ENCODE measurements around the gene RERE. TPM values are rescaled to one million over a fixed set of nuclear protein-coding genes. Genes with fewer than 3 reads are reported as not detected.
"Not testable (repeated sequence)": the region's sequence is repeated elsewhere in the genome, so short reads cannot be mapped to it uniquely, and the experiment has no call there.

The RERE gene
- polyA plus RNA-seq, 3 donors: 118 to 137 (median 129) TPM

DNA sequence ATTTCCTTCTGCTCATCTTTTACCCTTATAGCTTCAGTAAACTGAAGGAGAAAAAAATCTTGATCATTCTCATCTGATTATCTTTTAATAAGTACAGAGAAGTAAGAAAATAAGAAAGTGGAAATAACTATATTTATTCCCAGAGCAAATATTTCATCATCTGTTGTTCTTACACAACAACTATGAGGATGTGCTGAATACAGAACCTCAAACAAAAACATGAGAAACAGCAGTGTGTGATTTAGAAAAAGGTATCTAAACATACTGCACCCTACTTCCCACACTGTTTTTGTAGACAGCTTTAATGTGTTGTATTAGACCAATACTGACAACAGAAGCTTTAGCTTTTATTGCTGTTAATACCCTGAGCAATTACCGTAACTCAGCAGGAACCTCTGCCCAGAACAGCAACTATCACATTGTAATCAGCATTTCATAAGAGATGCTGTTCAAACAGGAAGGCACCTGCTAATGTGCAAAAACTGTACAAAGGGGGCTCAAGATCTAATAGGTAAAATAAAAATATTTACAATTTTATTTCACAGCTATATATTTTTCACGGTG, 195.6 kb downstream of the RERE start:
- not testable (repeated sequence) for DNase-seq (ENCODE audit: low read depth in 3 of 3, low spot score in 2 of 3)

DNA sequence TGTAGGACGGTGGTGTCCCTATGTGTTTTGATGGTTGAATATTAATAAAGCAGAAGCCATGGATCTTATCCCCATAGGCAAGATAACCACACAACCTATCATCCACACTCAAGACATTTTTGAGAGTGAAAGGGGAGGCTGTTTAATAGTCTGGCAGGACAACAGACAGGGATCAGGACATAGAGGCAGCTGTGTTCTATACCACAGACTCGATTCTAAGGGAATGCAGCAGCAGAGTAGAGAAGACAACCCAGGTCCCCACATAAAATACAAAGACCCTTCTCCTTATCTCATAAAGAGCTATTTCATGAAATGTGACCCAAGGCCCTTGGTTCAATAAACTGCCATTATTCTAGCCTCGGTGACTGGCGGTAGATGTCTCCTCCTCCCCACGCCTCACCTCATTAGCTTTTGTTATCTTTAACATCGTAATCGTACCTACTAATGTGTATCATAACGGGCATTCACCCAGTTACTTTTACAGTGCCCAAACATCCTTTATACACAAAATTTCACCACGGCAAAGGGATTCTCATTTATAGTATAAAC, 196.3 kb downstream of the RERE start:
- not testable (repeated sequence) for DNase-seq (ENCODE audit: low read depth in 3 of 3, low spot score in 2 of 3)

DNA sequence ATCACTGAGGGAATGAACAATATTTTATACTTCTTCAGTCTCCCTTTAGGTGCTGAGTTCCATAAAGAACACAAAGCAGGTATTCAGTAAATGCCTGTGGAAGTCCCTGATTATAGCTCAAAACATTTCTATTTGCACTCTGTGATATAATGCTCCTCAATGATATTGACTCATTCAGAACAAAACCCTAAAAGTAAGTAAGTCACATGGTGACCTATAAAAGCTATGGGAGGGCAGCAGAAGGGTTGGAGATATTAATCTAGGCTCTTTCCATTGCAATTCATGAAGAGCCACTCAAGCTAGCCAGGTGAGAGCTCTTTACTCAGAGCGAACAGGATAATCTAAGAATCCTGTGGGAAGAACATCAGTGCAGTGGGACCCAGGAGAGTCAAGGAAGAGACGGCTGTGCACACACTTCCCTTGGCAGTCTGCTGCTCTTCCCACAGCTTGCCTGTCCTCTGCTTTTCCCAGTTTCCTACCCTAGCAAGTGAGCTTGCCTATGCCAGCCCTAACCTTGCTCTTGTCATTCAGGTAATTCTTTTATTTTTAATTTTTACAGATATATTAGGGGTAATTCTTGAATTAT, 197.4 kb downstream of the RERE start:
- not testable (repeated sequence) for DNase-seq (ENCODE audit: low read depth in 3 of 3, low spot score in 2 of 3)

DNA sequence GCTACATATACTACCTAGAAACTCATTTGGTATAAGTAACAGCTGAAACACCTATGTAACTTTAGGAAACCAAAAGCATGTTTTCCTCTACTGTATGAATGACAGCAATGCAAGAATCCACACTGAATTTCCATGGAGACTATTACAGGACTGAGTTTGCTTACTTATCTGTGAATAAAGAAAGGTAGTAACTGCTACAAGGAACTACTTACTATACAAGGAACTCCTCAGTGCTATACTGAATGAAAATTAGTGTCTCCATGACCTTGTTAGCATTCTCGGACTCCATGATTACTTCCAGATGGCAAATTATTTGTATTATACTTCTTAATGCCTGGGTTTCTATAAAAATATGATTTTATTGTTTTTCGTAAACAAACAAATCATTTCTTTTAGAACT, 198.0 kb downstream of the RERE start:
- not testable (repeated sequence) for DNase-seq (ENCODE audit: low read depth in 3 of 3, low spot score in 2 of 3)

DNA sequence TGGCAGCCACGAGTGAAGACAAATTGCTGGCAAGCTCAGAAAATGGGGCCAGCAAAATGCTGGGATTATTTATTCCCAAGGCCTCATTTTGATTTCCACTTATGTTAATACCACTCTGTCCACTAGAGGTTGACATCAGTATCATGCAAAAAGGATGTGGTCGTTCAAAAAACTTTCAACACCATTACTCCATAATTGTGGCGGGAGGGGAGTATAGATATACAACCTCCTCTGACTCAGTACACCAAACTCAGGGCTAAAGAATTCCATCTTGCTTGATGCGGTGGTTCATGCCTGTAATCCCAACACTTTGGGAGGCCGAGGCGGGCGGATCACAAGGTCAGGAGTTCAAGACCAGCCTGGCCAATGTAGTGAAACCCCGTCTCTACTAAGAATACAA, 200.6 kb downstream of the RERE start:
- not testable (repeated sequence) for DNase-seq (ENCODE audit: low read depth in 3 of 3, low spot score in 2 of 3)

DNA sequence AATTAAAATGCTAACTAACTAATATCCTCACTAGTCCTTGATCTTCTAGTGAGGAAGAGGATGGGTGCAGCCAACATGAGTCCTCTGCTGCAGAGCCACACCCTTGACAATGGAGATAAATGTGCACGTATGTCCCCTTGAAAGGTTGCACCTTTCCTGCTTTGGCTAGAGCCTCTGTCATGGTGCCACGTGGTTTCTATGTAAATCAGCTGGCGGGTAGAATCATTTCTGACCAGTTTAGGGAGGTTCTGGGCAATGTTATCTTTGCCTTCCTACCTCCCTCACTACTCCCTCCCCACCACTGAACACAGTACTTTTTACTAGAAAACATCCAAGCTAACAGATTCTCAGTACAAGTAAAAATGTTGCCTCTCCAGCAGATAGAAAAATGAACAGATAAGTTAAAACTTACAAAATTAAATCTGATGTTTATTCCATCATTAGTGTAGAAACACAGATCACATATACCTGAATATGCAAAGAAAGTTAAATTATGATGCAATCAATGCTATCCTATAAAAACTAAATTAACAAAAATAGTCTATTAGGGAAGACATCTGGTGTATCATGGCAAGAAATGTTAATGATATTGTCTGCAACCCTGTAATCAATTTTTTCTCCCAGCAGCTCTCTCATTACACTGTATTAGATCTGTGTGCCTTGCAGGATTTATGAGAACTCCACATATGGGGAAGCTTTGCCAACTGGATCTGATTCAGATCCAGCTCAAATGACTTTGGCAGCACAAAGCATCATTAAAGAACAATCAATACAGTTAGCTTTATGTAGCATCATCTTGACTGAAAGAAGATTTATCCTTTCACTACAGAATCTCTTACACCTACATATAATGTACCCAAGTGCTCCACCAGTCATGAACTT, 205.6 kb downstream of the RERE start:
- not testable (repeated sequence) for DNase-seq (ENCODE audit: low read depth in 3 of 3, low spot score in 2 of 3)

DNA sequence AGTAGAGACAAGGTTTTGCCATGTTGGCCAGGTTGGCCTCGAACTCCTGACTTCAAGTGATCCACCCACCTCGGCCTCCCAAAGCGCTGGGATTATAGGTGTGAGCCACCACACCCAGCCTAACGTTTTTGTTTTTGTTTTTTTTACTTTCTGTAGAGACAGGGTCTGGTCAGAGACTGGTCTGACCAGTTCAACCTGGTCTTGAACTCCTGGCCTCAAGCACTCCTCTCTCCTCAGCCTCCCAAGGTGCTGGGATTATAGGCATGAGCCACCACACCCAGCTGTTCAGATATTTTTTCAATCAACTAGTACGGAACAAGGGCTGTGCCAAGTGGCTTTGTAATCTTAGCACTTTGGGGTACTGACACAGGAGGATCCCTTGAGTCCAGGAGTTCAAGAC, 209.5 kb downstream of the RERE start:
- no peak for DNase-seq (ENCODE audit: low read depth in 3 of 3, low spot score in 2 of 3)

DNA sequence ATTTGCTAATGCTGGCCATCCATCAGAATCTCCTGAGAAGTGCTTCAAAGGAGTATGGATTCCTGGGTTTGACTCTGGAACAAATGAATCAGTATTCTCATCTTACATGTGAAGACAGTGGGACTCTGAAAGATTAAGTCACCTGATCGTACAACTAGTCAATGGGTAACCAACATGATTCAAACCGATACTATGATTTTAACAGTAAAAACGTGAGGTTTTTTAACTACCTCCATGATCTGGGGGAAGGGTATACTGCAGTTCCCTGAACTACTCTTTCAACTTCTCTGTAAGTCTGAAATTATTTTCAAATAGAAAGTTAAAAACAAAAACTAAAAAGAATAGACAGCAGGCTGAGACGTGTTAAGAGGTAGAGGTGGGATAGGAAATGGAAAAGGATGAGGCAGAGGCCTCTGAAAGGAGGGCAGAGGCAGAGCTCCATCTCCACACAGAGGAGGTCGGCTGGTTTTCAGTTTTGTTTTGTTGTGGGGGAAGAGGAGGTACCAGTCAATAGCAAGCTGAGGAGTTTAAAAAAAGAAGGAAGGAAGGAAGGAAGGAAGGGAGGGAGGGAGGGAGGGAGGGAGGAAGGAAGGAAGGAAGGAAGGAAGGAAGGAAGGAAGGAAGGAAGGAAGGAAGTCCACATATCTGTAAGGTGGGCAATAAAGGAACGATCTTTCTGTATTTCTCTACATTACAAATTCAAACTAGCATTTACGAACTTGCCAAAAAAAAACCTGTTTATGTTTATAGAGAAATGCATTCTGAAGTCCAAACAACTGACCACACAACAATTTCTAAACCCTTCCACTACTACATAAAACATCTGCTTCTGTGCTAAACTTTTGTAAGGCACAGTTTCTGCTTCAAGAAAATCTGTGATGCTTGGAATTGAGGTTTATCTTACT, 213.1 kb downstream of the RERE start:
- no peak for DNase-seq (ENCODE audit: low read depth in 3 of 3, low spot score in 2 of 3)

DNA sequence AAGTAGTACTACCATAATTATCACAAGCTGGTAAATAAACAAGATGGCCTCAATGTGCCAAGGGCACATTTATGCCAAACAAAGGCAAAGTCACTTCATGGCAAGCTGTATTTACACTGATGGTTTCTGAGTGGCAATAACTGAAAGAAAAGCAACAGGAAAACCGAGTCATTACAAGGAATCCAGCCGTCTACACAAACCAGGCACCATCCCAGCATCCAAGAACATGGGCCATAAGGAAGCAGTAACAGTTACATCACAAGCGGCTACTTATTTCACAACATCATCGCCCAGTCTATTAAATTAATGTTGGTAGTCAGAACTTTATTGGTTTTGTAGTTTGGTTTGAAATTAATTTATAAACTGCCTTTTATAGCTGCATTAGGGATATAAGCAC, 214.2 kb downstream of the RERE start:
- DNase-seq (ENCODE audit: low read depth in 3 of 3, low spot score in 2 of 3): no peak

DNA sequence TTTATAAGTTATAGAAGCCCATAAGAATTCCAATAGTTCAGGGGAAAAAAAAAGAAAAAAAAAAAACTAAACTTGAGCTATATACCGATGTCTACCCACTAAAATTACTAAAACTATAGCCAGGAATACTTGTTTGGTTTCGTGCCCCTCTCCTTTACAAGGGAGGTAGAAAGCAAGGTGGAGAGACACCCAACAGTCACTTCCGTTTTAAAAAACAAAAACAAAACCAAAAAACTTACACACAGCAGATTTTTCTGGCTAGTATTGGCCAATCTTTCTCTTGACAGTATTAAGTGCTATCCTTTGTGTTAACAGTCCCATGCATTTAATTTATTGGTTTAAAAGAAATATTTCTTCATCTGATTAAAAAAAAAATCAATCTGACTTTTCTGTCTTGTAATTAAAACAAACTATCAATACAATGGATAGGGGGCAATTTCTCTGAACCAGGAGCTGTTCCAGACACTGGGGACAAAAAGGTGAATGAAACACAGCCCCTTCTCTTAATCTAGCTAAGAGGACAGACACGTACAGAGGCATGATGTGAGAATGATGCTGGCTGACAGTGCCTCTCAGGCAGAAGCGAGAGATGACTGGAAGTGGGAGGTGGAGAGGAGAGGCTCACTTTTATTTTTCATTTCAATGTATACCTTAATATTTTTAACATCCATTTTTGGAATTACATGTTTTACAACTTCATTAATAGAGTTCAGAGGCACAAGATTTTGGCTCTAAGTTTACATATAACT, 214.8 kb downstream of the RERE start:
- DNase-seq (ENCODE audit: low read depth in 3 of 3, low spot score in 2 of 3): no peak

DNA sequence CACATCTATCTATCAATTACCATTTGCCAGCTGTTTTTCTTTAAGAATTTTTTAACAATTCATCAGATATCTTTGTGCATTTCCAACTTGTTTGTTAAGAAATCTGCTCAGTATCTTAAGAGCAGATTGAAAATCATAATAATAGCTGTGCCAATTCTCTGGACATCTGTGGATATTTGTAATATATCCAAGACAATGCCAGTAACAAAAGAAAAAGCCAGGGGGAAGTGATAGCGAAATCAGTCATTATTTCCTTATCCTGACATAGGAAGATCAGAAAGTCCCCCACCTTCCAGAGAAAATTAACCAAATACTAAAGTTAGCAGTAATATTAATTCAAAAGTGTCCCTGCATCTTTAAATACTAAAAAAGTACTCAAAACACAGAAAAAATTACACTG, 217.1 kb downstream of the RERE start:
- no peak for DNase-seq (ENCODE audit: low read depth in 3 of 3, low spot score in 2 of 3)

DNA sequence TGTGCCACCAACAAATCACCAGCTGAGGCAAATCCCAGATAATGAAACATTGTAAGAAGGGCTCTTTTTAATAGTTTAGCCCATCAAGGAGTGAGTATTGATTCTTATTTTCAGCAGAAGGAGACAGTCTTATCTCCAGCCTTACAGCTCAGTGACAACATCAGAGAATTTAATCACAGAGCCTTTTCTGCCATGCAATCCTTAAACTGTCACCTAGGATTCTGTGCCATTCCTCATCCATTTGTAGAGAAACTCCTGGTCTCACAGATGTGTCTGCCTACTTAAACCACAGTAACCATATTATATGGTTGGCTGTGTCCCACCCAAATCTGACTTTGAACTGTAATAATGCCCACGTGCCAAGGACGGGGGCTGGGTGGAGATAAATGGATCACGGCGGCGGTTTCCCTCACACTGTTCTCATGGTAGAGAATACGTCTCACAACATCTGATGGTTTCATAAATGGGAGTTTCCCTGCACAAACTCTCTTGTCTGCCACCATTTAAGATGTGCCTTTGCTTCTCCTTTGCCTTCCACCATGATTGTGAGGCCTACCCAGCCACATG, 217.7 kb downstream of the RERE start:
- DNase-seq (ENCODE audit: low read depth in 3 of 3, low spot score in 2 of 3): no peak

DNA sequence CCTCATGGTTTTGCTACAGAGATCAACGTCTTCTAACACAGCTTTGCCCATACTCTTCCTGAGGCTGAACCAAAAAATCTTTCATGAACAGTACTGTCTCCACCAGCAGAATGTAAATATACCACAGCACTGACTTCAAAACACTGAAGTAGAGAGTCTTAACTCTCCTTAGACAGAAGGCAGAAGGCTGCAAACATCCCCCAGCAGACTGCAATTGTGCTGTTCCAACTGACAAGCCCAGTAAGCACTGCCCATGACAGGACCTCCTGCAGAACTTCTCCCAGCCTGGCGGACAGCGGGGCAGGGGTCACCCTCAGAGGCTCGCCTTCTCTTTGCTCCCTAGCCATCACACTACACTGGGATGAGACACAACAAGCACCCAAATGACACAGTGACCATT, 218.7 kb downstream of the RERE start:
- no peak for DNase-seq (ENCODE audit: low read depth in 3 of 3, low spot score in 2 of 3)

DNA sequence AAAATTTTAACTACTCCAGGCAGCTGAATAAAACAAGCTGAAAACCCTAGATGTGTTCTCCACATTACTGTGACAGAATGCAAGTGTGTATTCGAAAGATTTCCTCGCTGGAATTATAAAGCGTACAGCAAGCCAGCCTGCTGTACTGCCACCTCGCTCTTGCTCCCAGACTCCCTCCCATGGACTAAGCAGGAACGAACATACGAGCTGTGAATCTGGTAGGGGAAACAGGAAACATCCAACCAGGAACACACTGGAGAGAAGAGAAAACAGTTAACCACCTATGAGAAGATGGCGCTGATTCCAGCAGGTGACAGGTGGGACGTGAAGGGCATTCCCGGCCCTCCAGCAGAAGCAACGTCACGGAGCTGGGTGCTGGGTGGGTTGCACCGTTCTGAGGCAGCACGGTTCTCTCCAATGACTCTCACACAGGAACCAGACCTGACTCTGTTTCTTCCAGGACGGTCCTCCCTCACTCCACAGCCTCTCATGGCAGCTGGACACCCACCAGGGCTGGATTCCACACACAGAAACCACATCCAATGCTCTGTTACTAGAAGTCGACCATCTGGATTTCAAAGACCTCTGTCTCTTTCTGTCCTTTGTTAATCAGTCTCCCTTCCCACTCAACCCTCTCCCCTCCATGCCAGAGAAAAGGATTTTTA, 219.2 kb downstream of the RERE start:
- DNase-seq (ENCODE audit: low read depth in 3 of 3, low spot score in 2 of 3): peak in 2 of 3 donors; percentile 27 to 36

DNA sequence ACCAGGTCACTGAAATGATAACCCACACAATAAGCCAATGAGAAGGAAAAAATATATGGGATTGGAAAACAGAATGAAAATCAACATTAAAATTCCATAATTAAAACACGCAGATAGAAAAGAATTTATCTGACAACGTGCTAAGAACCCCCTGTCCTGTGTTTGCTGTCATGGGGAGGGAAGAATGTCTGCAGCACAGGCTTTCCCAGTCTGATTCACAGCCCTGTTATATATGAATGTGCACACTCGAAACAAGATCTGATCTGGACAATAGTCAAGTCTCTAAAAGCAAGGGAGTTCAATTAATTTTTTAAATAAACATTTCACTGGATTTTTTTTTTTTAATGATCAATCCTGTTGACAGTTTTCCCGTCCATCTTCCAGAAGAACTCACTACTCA, 220.0 kb downstream of the RERE start:
- no peak for DNase-seq (ENCODE audit: low read depth in 3 of 3, low spot score in 2 of 3)

DNA sequence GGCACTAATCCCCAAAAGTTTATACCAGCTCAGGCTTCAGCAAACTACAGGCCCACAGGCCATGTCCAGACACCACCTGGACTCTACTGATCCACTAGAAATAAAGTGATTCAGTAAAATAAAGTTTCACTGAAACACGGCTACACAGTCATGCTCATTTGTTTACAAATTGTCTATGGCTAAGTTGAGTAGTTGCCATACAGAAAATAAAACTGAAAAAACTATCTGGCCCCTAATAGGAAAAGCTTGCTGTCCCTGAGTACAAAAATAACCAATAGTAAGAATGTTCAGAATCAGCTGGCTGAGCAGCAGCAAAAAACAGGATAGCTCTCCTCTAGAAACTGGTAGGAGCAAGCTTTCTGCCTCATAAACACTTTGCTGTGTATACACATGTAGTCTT, 221.5 kb downstream of the RERE start:
- DNase-seq (ENCODE audit: low read depth in 3 of 3, low spot score in 2 of 3): no peak

DNA sequence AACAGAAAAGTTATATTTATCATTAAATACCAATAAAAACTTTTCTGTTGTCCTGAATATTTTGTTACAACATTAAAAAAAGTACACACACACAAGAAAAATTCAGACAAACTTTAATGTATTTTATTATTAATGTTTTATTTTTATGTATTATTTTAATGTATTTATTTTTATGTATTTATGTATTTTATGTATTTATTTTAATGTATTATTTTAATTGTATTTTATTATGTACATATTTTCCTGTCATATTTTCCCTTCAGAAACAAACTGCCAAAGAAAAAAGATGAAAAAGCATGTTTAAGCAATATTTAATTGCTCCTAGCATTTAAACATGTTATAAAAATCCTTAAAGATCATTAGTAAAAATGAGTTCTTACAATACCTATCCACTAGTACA, 222.1 kb downstream of the RERE start:
- no peak for DNase-seq (ENCODE audit: low read depth in 3 of 3, low spot score in 2 of 3)

DNA sequence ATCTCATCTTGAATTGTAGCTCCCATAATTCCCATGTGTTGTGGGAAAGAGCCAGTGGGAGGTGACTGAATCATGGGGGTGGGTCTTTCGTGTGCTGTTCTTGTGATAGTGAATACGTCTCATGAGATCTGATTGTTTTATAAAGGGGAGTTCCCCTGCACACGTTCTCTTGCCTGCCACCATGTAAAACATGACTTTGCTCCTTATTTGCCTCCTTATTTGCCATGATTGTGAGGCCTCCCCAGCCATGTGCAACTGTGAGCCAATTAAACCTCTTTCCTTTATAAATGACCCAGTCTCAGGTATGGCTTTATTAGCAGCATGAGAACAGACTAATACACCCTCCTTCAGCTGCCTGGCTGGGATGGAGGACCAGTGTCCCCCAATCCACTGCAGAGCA, 224.1 kb downstream of the RERE start:
- DNase-seq (ENCODE audit: low read depth in 3 of 3, low spot score in 2 of 3): not testable (repeated sequence)

DNA sequence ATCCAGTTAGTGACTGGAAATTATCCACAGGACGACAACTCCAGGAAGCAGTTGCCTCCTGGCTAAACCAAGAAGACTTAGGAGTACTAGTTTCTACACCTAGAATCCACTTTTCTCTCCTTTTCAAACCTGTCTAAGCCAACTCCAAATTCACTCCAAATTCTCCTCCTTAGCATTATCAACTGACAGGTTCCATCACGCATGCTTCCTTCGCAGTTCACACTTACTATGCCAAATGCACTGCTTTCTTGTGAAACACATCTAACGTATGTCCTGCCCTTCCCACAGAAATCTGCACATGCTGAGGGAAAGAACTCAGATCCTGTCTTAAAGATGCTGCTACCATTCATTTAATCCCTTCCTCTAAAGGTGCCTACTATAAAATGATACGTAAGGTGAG, 225.9 kb downstream of the RERE start:
- no peak for DNase-seq (ENCODE audit: low read depth in 3 of 3, low spot score in 2 of 3)

Measured in right renal cortex interstitium (tissue), 3 donors.